Measurements from ENCODE around the gene PNPLA2. TPM values are rescaled to one million over a fixed set of nuclear protein-coding genes. Genes with fewer than 3 reads are reported as not detected.

PNPLA2 gene
- total and polyA plus RNA-seq, 4 donors, result 9.1 to 49.9 (median 28.5) TPM

- Histone ChIP-seq H3K27me3 (ENCODE audit: control insufficient read depth, insufficient read depth, low read length) (peaks cover 3% of the 10 kb centered on the region), H3K36me3 (ENCODE audit: control insufficient read depth, insufficient read depth, low read length) (peaks cover 67% of the 10 kb centered on the region), H3K4me1 (ENCODE audit: control insufficient read depth, insufficient read depth, low read length) (peaks cover 67% of the 10 kb centered on the region), H3K9me3 (ENCODE audit: control insufficient read depth, insufficient read depth, low read length) (no peaks in the 10 kb centered on the region), H3K27ac (ENCODE audit: low read depth, low read length) (no peak overlapping the region), H3K4me3 (ENCODE audit: low read depth, low read length) (no peak overlapping the region)
- WGBS (ENCODE audit: insufficient coverage), result 95% methylated on average over 11 of the region's 13 CpGs
- DNase-seq (ENCODE audit: low read depth in 4 of 6, low spot score in 6 of 6), result no peak
Measured at GRCh38 chr11:792873-793272, 25.8 kb upstream of the PNPLA2 start.

- H3K27me3 ChIP-seq (ENCODE audit: control insufficient read depth, insufficient read depth, low read length), result peaks cover 3% of the 10 kb centered on the region
- no peak overlapping the region for H3K4me3 ChIP-seq (ENCODE audit: low read depth, low read length)
- H3K27ac ChIP-seq (ENCODE audit: low read depth, low read length), result no peak overlapping the region
- peaks cover 64% of the 10 kb centered on the region for H3K4me1 ChIP-seq (ENCODE audit: control insufficient read depth, insufficient read depth, low read length)
- DNase-seq (ENCODE audit: low read depth in 4 of 6, low spot score in 6 of 6), result no peak
- H3K9me3 ChIP-seq (ENCODE audit: control insufficient read depth, insufficient read depth, low read length), result no peaks in the 10 kb centered on the region
- 77% methylated on average over 4 of the region's 7 CpGs for WGBS (ENCODE audit: insufficient coverage)
- H3K36me3 ChIP-seq (ENCODE audit: control insufficient read depth, insufficient read depth, low read length), result peaks cover 61% of the 10 kb centered on the region
Measured at GRCh38 chr11:793556-793955, 25.2 kb upstream of the PNPLA2 start.

GRCh38 chr11:794013-794765, 24.5 kb upstream of the PNPLA2 start:
- Histone ChIP-seq H3K4me1 (ENCODE audit: control insufficient read depth, insufficient read depth, low read length) (peaks cover 61% of the 10 kb centered on the region), H3K27me3 (ENCODE audit: control insufficient read depth, insufficient read depth, low read length) (peaks cover 3% of the 10 kb centered on the region), H3K36me3 (ENCODE audit: control insufficient read depth, insufficient read depth, low read length) (peaks cover 60% of the 10 kb centered on the region), H3K27ac (ENCODE audit: low read depth, low read length) (no peak overlapping the region), H3K4me3 (ENCODE audit: low read depth, low read length) (no peak overlapping the region), H3K9me3 (ENCODE audit: control insufficient read depth, insufficient read depth, low read length) (no peaks in the 10 kb centered on the region)
- no peak for DNase-seq (ENCODE audit: low read depth in 4 of 6, low spot score in 6 of 6)
- whole genome bisulfite sequencing (ENCODE audit: insufficient coverage), result 91% methylated on average over 27 of the region's 31 CpGs

- Histone ChIP-seq H3K9me3 (ENCODE audit: control insufficient read depth, insufficient read depth, low read length) (no peaks in the 10 kb centered on the region), H3K4me3 (ENCODE audit: low read depth, low read length) (no peak overlapping the region), H3K27me3 (ENCODE audit: control insufficient read depth, insufficient read depth, low read length) (no peaks in the 10 kb centered on the region), H3K36me3 (ENCODE audit: control insufficient read depth, insufficient read depth, low read length) (peaks cover 66% of the 10 kb centered on the region), H3K27ac (ENCODE audit: low read depth, low read length) (peak overlapping the region; percentile 71), H3K4me1 (ENCODE audit: control insufficient read depth, insufficient read depth, low read length) (peaks cover 54% of the 10 kb centered on the region)
- WGBS (ENCODE audit: insufficient coverage), result 76% methylated on average over 25 of the region's 38 CpGs
- DNase-seq (ENCODE audit: low read depth in 4 of 6, low spot score in 6 of 6), result no peak
Measured at GRCh38 chr11:794766-795633, 23.7 kb upstream of the PNPLA2 start.

- Histone ChIP-seq H3K27me3 (ENCODE audit: control insufficient read depth, insufficient read depth, low read length) (no peaks in the 10 kb centered on the region), H3K27ac (ENCODE audit: low read depth, low read length) (peak overlapping the region; percentile 96), H3K4me1 (ENCODE audit: control insufficient read depth, insufficient read depth, low read length) (peaks cover 45% of the 10 kb centered on the region), H3K36me3 (ENCODE audit: control insufficient read depth, insufficient read depth, low read length) (peaks cover 71% of the 10 kb centered on the region), H3K9me3 (ENCODE audit: control insufficient read depth, insufficient read depth, low read length) (no peaks in the 10 kb centered on the region), H3K4me3 (ENCODE audit: low read depth, low read length) (peak overlapping the region; percentile 86)
- DNase-seq (ENCODE audit: low read depth in 4 of 6, low spot score in 6 of 6), result peak in 2 of 6 donors; percentile 28 to 72
- WGBS (ENCODE audit: insufficient coverage), result 13% methylated on average over 14 of the region's 26 CpGs
Measured at GRCh38 chr11:795634-796564, 22.8 kb upstream of the PNPLA2 start.

GRCh38 chr11:796565-797295, 22.0 kb upstream of the PNPLA2 start:
- Histone ChIP-seq H3K4me1 (ENCODE audit: control insufficient read depth, insufficient read depth, low read length) (peaks cover 44% of the 10 kb centered on the region), H3K36me3 (ENCODE audit: control insufficient read depth, insufficient read depth, low read length) (peaks cover 71% of the 10 kb centered on the region)

GRCh38 chr11:797296-798092, 21.2 kb upstream of the PNPLA2 start:
- H3K27ac ChIP-seq (ENCODE audit: low read depth, low read length), result peak overlapping the region; percentile 96
- no peaks in the 10 kb centered on the region for H3K9me3 ChIP-seq (ENCODE audit: control insufficient read depth, insufficient read depth, low read length)
- H3K27me3 ChIP-seq (ENCODE audit: control insufficient read depth, insufficient read depth, low read length), result no peaks in the 10 kb centered on the region
- DNase-seq (ENCODE audit: low read depth in 4 of 6, low spot score in 6 of 6), result peak in 3 of 6 donors; percentile 76 to 95 (median 92)
- WGBS (ENCODE audit: insufficient coverage), result under 1% methylated on average over 57 of the region's 57 CpGs
- peak overlapping the region; percentile 86 for H3K4me3 ChIP-seq (ENCODE audit: low read depth, low read length)
- H3K4me1 ChIP-seq (ENCODE audit: control insufficient read depth, insufficient read depth, low read length), result peaks cover 44% of the 10 kb centered on the region
- H3K36me3 ChIP-seq (ENCODE audit: control insufficient read depth, insufficient read depth, low read length), result peaks cover 71% of the 10 kb centered on the region

More at GRCh38 chr11:796565-797295, 22.0 kb upstream of the PNPLA2 start:
- Histone ChIP-seq H3K4me3 (ENCODE audit: low read depth, low read length) (peak overlapping the region; percentile 86), H3K27ac (ENCODE audit: low read depth, low read length) (peak overlapping the region; percentile 96), H3K27me3 (ENCODE audit: control insufficient read depth, insufficient read depth, low read length) (no peaks in the 10 kb centered on the region), H3K9me3 (ENCODE audit: control insufficient read depth, insufficient read depth, low read length) (no peaks in the 10 kb centered on the region)
- 21% methylated on average over 18 of the region's 18 CpGs for WGBS (ENCODE audit: insufficient coverage)
- no peak for DNase-seq (ENCODE audit: low read depth in 4 of 6, low spot score in 6 of 6)

- peaks cover 71% of the 10 kb centered on the region for H3K36me3 ChIP-seq (ENCODE audit: control insufficient read depth, insufficient read depth, low read length)
- peak within 1 kb of the TSS; percentile 96 for H3K27ac ChIP-seq (ENCODE audit: low read depth, low read length)
- H3K4me3 ChIP-seq (ENCODE audit: low read depth, low read length), result peak within 1 kb of the TSS; percentile 86
- no peaks in the 10 kb centered on the region for H3K9me3 ChIP-seq (ENCODE audit: control insufficient read depth, insufficient read depth, low read length)
- peaks cover 46% of the 10 kb centered on the region for H3K4me1 ChIP-seq (ENCODE audit: control insufficient read depth, insufficient read depth, low read length)
- peak in 4 of 6 donors; percentile 71 to 95 (median 86) for DNase-seq (ENCODE audit: low read depth in 4 of 6, low spot score in 6 of 6)
- WGBS (ENCODE audit: insufficient coverage), result 4% methylated on average over 69 of the region's 69 CpGs
- H3K27me3 ChIP-seq (ENCODE audit: control insufficient read depth, insufficient read depth, low read length), result no peaks in the 10 kb centered on the region
Measured at GRCh38 chr11:798093-798713, 20.5 kb upstream of the PNPLA2 start, which contains the start of gene SLC25A22. Gene SLC25A22, minus strand, starts transcription at chr11:798281. Its CDS starts 3,275 bp downstream, at chr11:795006.
